Middle frontal gyrus (tissue), 1 donor: ENCODE results near the gene EVA1C.
"Not testable (repeated sequence)": the region's sequence is repeated elsewhere in the genome, so short reads cannot be mapped to it uniquely, and the experiment has no call there.

Experiments
- DNase-seq: peaks from one replicate; pipeline ENCODE4 v3.0.0-alpha.2; 2015; ENCODE audit warnings: low spot score; ENCODE audit errors: extremely low spot score

EVA1C gene

GRCh38 chr21:32390537-32391224 is 21.8 kb upstream of the EVA1C start:
- not testable (repeated sequence) for DNase-seq

- DNase-seq, result no peak
These were observed 20.8 kb upstream of the EVA1C start for GRCh38 chr21:32391755-32392154.

- no peak for DNase-seq
These were observed 20.1 kb upstream of the EVA1C start for GRCh38 chr21:32392299-32392879.

- DNase-seq, result peak; percentile 83
These were observed 19.4 kb upstream of the EVA1C start, which contains the start of gene URB1 for GRCh38 chr21:32392880-32393676. Gene URB1, minus strand, starts transcription at chr21:32393012. Its CDS starts 102 bp downstream, at chr21:32392910.

- no peak for DNase-seq
These were observed 18.9 kb upstream of the EVA1C start for GRCh38 chr21:32393677-32394001.

GRCh38 chr21:32403201-32403777 is 9.2 kb upstream of the EVA1C start:
- DNase-seq, result peak; percentile 37

- DNase-seq, result no peak
These were observed 6.1 kb upstream of the EVA1C start for GRCh38 chr21:32406405-32406804.

- DNase-seq, result no peak
These were observed 2.2 kb upstream of the EVA1C start for GRCh38 chr21:32410291-32410690.

GRCh38 chr21:32410916-32411315 is 1.6 kb upstream of the EVA1C start:
- DNase-seq, result no peak

GRCh38 chr21:32411350-32412161 is 950 bp upstream of the EVA1C start:
- peak; percentile 41 for DNase-seq

GRCh38 chr21:32413015-32413504 is 554 bp downstream of the EVA1C start:
- no peak for DNase-seq

GRCh38 chr21:32413697-32414578 is 1.4 kb downstream of the EVA1C start:
- DNase-seq, result no peak

- no peak for DNase-seq
These were observed 2.3 kb downstream of the EVA1C start for GRCh38 chr21:32414579-32415358.

GRCh38 chr21:32415451-32416398 is 3.2 kb downstream of the EVA1C start:
- no peak for DNase-seq

GRCh38 chr21:32418146-32418545 is 5.6 kb downstream of the EVA1C start:
- DNase-seq, result no peak

- no peak for DNase-seq
These were observed 9.6 kb downstream of the EVA1C start for GRCh38 chr21:32422064-32422463.

GRCh38 chr21:32423320-32424190 is 11.0 kb downstream of the EVA1C start:
- no peak for DNase-seq
